SK-N-SH treated with all-trans-retinoic acid at 6 μM for 48 hours (cell line): ENCODE measurements around the gene NPTXR.
"Not testable (repeated sequence)": the region's sequence is repeated elsewhere in the genome, so short reads cannot be mapped to it uniquely, and the experiment has no call there.

ENCODE experiments used
- ATAC-seq: fragments of 200-7000 bp; cut with Tn5 transposase; 3 replicates; pipeline ENCODE4 v1.9.1; 2020; ENCODE audit warnings: mild to moderate bottlenecking, moderate library complexity
- ARNTL ChIP-seq: fragments of 450-650 bp; formaldehyde crosslinking; IDR thresholded peaks from 2 replicates; pipeline ENCODE4 v1.5.0; 2020; ENCODE audit warnings: low read depth, mild to moderate bottlenecking, moderate library complexity, borderline replicate concordance
- BACH2 ChIP-seq: fragments of 250-450 bp; sonication (Bioruptor Pico); IDR thresholded peaks from 2 replicates; pipeline ENCODE4 v1.9.0; 2021; ENCODE audit warnings: mild to moderate bottlenecking, borderline replicate concordance
- CSDC2 ChIP-seq: fragments of 250-450 bp; sonication (Bioruptor Pico); IDR thresholded peaks from 2 replicates; pipeline ENCODE4 v1.5.0; 2020; ENCODE audit warnings: mild to moderate bottlenecking, moderate library complexity
- GLIS3 ChIP-seq: fragments of 250-450 bp; sonication (Bioruptor Pico); IDR thresholded peaks from 2 replicates; pipeline ENCODE4 v1.5.0; 2020; ENCODE audit warnings: mild to moderate bottlenecking, moderate library complexity
- ISL1 ChIP-seq: fragments of 250-450 bp; sonication (Bioruptor Pico); IDR thresholded peaks from 2 replicates; pipeline ENCODE4 v2.1.2; 2022; ENCODE audit warnings: mild to moderate bottlenecking, moderate library complexity
- OSR1 ChIP-seq: fragments of 250-450 bp; sonication (Bioruptor Pico); IDR thresholded peaks from 2 replicates; pipeline ENCODE4 v1.8.0; 2022; ENCODE audit warnings: moderate library complexity, mild to moderate bottlenecking, inconsistent platforms
- PPARA ChIP-seq: fragments of 250-450 bp; sonication (Bioruptor Pico); IDR thresholded peaks from 2 replicates; pipeline ENCODE4 v1.5.0; 2020; ENCODE audit warnings: mild to moderate bottlenecking, borderline replicate concordance
- RARB ChIP-seq: fragments of 250-450 bp; sonication (Bioruptor Pico); IDR thresholded peaks from 2 replicates; pipeline ENCODE4 v1.8.0; 2021; ENCODE audit warnings: mild to moderate bottlenecking, moderate library complexity
- TCF4 ChIP-seq: fragments of 250-450 bp; sonication (Bioruptor Pico); IDR thresholded peaks from 2 replicates; pipeline ENCODE4 v1.8.0; 2021; ENCODE audit warnings: mild to moderate bottlenecking, moderate library complexity, borderline replicate concordance
- TOX ChIP-seq: fragments of 250-450 bp; sonication (Bioruptor Pico); IDR thresholded peaks from 2 replicates; pipeline ENCODE4 v1.8.0; 2021; ENCODE audit warnings: mild to moderate bottlenecking, moderate library complexity, borderline replicate concordance
- ZC3H10 ChIP-seq: fragments of 250-450 bp; sonication (Bioruptor Pico); IDR thresholded peaks from 2 replicates; pipeline ENCODE4 v1.5.1; 2021; ENCODE audit warnings: mild to moderate bottlenecking, moderate library complexity
- ZFP30 ChIP-seq: fragments of 450-650 bp; formaldehyde crosslinking; IDR thresholded peaks from 2 replicates; pipeline ENCODE4 v1.5.0; 2022; ENCODE audit warnings: mild to moderate bottlenecking, moderate library complexity
- ZNF565 ChIP-seq: fragments of 450-650 bp; formaldehyde crosslinking; conservative IDR thresholded peaks from 2 replicates; pipeline ENCODE4 v1.5.0; 2020; ENCODE audit warnings: low read depth, mild to moderate bottlenecking, moderate library complexity
- ZNF70 ChIP-seq: fragments of 450-650 bp; formaldehyde crosslinking; IDR thresholded peaks from 2 replicates; pipeline ENCODE4 v1.5.0; 2020; ENCODE audit warnings: mild to moderate bottlenecking, moderate library complexity
- ZNF8 ChIP-seq: fragments of 450-650 bp; formaldehyde crosslinking; IDR thresholded peaks from 2 replicates; pipeline ENCODE4 v1.5.0; 2020; ENCODE audit warnings: mild to moderate bottlenecking, moderate library complexity
- TF ChIP-seq, protein P1 (sequence below): fragments of 250-450 bp; sonication (Bioruptor Pico); IDR thresholded peaks from 2 replicates; pipeline ENCODE4 v1.5.1; 2021; ENCODE audit warnings: mild to moderate bottlenecking, moderate library complexity
- TF ChIP-seq, protein P2 (sequence below): fragments of 250-450 bp; sonication (Bioruptor Pico); IDR thresholded peaks from 2 replicates; pipeline ENCODE4 v1.5.0; 2020; ENCODE audit warnings: mild to moderate bottlenecking, moderate library complexity
- TF ChIP-seq, protein P3 (sequence below): fragments of 250-450 bp; sonication (Bioruptor Pico); IDR thresholded peaks from 2 replicates; pipeline ENCODE4 v1.8.0; 2020; ENCODE audit warnings: mild to moderate bottlenecking, moderate library complexity, borderline replicate concordance
- TF ChIP-seq, protein P4 (sequence below): fragments of 250-450 bp; sonication (Bioruptor Pico); IDR thresholded peaks from 2 replicates; pipeline ENCODE4 v1.5.1; 2020; ENCODE audit warnings: low read depth, mild to moderate bottlenecking, moderate library complexity
- TF ChIP-seq, protein P5 (sequence below): fragments of 250-450 bp; sonication (Bioruptor Pico); IDR thresholded peaks from 2 replicates; pipeline ENCODE4 v1.8.0; 2021; ENCODE audit warnings: low read depth, mild to moderate bottlenecking, moderate library complexity, borderline replicate concordance

The NPTXR gene

DNA sequence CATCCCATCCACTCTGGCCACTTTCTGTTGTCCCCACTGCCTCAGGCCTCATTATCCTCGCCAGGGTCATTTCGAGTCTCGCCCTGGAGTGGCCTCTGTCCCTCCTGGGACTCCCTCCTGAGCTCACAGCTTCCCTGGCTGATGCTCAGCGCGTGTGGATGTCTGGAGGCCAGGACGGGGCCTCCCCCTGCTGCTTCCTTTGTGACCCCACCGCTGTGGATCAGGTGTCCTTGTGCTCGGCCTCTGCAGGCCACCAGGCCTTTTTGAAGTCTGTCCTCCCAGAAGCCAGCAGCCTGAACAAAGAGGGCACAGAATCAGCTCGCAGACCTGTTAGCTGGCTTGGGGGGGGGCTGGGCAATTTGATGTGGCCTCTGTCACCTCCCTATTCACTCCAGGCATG is 14.7 kb upstream of the NPTXR start:
- no peak for TF ChIP-seq PPARA (CRISPR knock-in tag)
- TF ChIP-seq, protein P1, sequence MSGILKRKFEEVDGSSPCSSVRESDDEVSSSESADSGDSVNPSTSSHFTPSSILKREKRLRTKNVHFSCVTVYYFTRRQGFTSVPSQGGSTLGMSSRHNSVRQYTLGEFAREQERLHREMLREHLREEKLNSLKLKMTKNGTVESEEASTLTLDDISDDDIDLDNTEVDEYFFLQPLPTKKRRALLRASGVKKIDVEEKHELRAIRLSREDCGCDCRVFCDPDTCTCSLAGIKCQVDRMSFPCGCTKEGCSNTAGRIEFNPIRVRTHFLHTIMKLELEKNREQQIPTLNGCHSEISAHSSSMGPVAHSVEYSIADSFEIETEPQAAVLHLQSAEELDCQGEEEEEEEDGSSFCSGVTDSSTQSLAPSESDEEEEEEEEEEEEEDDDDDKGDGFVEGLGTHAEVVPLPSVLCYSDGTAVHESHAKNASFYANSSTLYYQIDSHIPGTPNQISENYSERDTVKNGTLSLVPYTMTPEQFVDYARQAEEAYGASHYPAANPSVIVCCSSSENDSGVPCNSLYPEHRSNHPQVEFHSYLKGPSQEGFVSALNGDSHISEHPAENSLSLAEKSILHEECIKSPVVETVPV (CRISPR knock-in tag) = no peak
- TF ChIP-seq, protein P2, sequence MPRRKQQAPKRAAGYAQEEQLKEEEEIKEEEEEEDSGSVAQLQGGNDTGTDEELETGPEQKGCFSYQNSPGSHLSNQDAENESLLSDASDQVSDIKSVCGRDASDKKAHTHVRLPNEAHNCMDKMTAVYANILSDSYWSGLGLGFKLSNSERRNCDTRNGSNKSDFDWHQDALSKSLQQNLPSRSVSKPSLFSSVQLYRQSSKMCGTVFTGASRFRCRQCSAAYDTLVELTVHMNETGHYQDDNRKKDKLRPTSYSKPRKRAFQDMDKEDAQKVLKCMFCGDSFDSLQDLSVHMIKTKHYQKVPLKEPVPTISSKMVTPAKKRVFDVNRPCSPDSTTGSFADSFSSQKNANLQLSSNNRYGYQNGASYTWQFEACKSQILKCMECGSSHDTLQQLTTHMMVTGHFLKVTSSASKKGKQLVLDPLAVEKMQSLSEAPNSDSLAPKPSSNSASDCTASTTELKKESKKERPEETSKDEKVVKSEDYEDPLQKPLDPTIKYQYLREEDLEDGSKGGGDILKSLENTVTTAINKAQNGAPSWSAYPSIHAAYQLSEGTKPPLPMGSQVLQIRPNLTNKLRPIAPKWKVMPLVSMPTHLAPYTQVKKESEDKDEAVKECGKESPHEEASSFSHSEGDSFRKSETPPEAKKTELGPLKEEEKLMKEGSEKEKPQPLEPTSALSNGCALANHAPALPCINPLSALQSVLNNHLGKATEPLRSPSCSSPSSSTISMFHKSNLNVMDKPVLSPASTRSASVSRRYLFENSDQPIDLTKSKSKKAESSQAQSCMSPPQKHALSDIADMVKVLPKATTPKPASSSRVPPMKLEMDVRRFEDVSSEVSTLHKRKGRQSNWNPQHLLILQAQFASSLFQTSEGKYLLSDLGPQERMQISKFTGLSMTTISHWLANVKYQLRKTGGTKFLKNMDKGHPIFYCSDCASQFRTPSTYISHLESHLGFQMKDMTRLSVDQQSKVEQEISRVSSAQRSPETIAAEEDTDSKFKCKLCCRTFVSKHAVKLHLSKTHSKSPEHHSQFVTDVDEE (CRISPR knock-in tag) = no peak
- no peak for TF ChIP-seq ARNTL (CRISPR knock-in tag)
- TF ChIP-seq ISL1 = no peak
- TF ChIP-seq ZNF565 (CRISPR knock-in tag) = no peak
- TF ChIP-seq ZFP30 (CRISPR knock-in tag) = no peak
- TF ChIP-seq BACH2 = no peak
- no peak for TF ChIP-seq OSR1 (CRISPR knock-in tag)
- TF ChIP-seq, protein P3, sequence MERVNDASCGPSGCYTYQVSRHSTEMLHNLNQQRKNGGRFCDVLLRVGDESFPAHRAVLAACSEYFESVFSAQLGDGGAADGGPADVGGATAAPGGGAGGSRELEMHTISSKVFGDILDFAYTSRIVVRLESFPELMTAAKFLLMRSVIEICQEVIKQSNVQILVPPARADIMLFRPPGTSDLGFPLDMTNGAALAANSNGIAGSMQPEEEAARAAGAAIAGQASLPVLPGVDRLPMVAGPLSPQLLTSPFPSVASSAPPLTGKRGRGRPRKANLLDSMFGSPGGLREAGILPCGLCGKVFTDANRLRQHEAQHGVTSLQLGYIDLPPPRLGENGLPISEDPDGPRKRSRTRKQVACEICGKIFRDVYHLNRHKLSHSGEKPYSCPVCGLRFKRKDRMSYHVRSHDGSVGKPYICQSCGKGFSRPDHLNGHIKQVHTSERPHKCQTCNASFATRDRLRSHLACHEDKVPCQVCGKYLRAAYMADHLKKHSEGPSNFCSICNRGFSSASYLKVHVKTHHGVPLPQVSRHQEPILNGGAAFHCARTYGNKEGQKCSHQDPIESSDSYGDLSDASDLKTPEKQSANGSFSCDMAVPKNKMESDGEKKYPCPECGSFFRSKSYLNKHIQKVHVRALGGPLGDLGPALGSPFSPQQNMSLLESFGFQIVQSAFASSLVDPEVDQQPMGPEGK (CRISPR knock-in tag) = no peak
- TF ChIP-seq TOX (CRISPR knock-in tag) = no peak
- TF ChIP-seq ZNF70 = no peak
- no peak for TF ChIP-seq RARB (CRISPR knock-in tag)
- TF ChIP-seq ZC3H10 (CRISPR knock-in tag) = no peak
- no peak for TF ChIP-seq ZNF8 (CRISPR knock-in tag)
- TF ChIP-seq, protein P4, sequence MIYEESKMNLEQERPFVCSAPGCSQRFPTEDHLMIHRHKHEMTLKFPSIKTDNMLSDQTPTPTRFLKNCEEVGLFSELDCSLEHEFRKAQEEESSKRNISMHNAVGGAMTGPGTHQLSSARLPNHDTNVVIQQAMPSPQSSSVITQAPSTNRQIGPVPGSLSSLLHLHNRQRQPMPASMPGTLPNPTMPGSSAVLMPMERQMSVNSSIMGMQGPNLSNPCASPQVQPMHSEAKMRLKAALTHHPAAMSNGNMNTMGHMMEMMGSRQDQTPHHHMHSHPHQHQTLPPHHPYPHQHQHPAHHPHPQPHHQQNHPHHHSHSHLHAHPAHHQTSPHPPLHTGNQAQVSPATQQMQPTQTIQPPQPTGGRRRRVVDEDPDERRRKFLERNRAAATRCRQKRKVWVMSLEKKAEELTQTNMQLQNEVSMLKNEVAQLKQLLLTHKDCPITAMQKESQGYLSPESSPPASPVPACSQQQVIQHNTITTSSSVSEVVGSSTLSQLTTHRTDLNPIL (CRISPR knock-in tag) = no peak
- TF ChIP-seq, all 23 proteins: peak for 0
- ATAC-seq = no peak

DNA sequence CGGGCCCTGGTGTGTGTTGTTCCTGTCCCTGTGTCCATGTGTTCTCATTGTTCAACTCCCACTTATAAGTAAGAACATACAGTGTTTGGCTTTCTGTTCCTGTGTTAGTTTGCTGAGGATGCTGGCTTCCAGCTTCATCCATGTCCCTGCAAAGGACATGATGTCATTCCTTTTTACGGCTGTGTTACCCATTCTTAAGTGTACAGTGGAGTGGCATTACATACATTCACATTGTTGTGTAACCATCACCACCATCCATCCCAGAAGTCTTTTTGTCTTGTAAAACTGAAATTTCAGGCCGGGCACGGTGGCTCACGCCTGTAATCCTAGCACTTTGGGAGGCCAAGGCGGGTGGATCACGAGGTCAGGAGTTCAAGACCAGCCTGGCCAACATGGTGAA is 10.6 kb upstream of the NPTXR start:
- not testable (repeated sequence) for ATAC-seq

DNA sequence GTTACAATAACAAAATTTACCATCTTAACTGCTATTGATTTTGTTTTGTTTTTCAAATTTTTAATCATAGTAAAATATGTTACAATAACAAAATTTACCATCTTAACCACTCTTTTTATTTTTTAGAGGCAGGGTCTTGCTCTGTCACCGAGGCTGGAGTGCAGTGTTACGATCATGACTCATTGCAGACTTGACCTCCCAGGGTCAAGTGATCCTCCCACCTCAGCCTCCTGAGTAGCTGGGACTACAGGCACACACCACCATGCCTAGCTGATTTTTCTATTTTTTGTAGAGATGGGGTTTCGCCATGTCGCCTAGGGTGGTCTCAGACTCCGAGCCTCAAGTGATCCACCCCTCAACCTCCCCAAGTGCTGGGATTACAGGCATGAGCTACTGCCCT is 10.1 kb upstream of the NPTXR start:
- not testable (repeated sequence) for ATAC-seq

DNA sequence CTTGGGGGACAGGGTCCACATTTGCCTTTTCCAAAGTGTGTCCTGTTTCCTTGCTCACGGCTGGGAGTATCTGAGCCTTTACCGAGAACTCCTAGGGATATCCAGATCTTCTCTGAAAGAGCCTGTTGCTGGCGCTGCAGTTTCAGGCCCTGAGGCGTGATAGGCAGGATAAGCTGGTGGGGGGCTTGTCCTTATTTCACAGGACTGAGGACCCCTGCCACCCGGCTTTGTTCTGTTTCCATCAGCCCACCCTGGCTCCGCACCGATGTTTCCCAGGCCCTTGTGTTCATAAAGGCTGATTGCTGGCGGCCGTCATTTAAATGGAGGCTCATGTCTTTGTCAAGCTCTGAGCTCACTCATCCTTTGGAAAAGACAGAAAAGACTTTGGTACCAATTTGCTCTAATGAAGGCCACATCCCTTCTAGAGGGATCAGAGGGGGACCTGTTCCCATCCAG is 9.4 kb upstream of the NPTXR start:
- TF ChIP-seq BACH2 (no peak), ZC3H10 (CRISPR knock-in tag) (no peak)
- no peak for ATAC-seq

DNA sequence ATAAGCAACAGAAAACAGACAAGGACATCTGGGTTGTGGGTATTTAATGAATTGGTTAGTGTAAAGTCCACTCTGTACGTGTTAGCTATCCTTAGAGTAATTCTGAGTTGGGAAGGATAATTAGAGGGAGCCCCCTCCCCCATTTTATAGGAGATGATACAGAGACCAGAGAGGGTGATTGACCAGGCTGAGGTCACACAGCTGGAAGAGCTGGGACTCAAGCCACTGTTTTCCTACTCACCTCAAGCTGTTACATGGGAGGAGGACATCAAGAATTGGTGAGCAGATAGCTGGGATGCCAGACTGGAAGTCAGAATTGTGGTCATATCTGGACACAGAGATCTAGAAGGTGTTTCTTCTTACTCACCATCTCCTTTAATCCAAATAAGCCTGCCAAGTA is 8.7 kb upstream of the NPTXR start:
- ATAC-seq = no peak
- TF ChIP-seq, protein P3 (CRISPR knock-in tag) = no peak
- TF ChIP-seq CSDC2 (CRISPR knock-in tag) (no peak), ZFP30 (CRISPR knock-in tag) (no peak), TCF4 (CRISPR knock-in tag) (no peak), ZNF70 (no peak), ARNTL (CRISPR knock-in tag) (no peak), GLIS3 (CRISPR knock-in tag) (no peak), ZNF565 (CRISPR knock-in tag) (no peak)
- TF ChIP-seq, protein P5, sequence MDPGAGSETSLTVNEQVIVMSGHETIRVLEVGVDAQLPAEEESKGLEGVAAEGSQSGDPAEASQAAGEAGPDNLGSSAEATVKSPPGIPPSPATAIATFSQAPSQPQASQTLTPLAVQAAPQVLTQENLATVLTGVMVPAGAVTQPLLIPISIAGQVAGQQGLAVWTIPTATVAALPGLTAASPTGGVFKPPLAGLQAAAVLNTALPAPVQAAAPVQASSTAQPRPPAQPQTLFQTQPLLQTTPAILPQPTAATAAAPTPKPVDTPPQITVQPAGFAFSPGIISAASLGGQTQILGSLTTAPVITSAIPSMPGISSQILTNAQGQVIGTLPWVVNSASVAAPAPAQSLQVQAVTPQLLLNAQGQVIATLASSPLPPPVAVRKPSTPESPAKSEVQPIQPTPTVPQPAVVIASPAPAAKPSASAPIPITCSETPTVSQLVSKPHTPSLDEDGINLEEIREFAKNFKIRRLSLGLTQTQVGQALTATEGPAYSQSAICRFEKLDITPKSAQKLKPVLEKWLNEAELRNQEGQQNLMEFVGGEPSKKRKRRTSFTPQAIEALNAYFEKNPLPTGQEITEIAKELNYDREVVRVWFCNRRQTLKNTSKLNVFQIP = no peak
